NOMO-1 (cell line): Measurements from ENCODE around the gene CSRNP3.

ENCODE experiments used
- DNase-seq, 2 experiments: peaks; one replicate each; lab custom pipeline; 2025; ENCODE audit not compliant: unreplicated experiment in 2 of 2; lab: John Stamatoyannopoulos, UW

CSRNP3 gene

DNA sequence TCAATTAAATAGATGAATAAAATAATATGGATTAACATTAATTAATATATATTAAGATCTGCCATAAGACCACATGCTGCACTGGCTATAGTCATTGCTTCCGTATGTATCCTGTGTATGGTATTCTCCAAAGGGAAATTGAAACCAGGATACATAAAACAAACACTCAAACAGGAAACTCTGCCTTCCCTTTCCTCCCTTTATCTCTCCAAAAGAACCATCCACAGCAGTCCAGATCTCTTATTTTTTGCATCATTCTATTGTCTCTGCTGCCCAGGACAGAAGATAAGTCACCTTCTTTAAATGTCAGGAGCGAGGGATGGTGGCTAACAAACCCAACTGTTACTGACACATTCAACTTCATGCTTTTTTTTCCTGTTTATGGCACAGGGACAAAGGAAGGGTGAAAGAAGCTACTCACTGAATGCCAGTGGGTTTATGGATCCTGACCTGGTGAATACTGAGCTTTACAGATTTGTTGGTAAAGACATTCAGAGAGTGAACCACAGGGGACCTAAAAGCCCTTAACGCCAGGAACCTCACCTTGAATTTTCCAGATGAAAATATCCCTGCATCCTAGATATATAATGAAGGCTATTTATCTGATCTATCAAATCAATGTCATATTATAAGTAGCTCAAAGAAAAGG lies 67.5 kb downstream of the CSRNP3 start:
- no peak for DNase-seq

DNA sequence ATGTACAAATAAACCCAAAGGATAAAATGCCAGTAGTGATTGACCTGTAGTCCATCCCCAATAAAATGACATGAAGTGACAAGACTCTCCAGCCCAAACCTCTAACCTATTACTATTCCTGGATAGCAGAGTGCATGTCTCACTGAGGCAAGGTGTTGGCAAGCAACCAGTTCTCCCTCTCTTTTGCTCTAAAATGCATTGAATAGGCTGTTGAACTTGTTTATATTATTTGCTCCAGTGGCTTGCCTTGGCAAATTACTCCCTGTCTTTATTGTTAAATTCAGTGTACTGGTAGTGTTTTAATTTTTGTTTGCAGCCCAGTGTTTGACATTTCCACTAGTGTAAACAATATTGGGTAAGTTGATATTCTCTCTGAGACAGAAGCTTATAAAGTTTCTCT lies 70.5 kb downstream of the CSRNP3 start:
- DNase-seq, result no peak

DNA sequence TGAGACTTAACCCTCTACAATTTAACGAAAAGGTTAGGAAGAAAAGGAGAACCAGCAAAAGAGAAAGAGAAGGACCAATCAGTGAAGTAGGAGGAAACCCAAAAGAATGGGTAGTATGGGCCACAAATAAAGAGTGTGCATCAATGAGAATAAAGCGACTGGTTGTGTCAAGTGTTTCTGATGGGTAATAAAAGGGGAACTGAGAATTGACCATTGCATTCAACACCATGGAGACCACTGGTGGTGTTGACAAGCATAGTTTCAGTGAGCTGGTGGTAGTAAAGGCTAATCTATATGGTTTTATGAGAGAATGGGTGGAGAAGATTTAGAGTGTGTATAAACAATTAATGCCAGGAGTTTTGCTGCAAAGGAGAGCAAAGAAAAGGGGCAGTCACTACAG lies 75.4 kb downstream of the CSRNP3 start:
- no peak for DNase-seq

DNA sequence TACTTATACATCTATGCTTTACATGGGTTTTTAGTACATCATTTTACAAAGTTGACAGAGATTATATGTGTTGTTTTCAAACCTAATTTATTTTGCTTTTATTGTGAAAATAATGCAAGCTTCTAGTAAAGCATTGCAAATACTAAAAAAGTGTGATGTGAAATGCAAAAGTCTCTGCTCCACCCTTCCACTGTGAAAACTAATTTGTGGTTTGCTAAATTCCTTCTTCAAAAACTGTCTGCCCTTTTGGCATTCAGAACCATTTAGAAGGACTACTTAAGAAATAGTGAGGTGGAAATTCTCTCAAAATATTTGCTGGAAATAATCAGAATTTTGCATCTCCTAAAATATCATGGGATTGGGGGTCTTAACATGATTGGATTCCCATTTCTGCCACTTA lies 78.4 kb downstream of the CSRNP3 start:
- DNase-seq, result no peak

DNA sequence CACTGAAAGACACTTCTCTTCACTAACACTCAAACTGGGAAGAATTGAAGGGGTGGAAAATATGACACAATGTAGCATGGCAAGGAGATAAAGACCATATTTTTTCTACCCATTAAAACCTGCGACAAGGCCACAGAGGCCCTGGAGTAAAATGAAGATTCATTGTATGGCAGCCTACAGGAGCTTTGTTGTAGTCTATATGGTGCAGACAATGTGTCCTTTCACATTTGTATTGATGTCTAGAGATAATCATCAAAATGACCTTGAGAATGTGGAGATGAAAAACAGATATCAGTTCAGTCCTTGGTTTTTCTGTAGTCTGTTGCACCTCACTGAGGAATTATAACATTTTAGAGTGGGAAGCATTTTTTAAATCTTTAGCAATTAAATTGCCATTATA lies 80.1 kb downstream of the CSRNP3 start:
- DNase-seq, result no peak

DNA sequence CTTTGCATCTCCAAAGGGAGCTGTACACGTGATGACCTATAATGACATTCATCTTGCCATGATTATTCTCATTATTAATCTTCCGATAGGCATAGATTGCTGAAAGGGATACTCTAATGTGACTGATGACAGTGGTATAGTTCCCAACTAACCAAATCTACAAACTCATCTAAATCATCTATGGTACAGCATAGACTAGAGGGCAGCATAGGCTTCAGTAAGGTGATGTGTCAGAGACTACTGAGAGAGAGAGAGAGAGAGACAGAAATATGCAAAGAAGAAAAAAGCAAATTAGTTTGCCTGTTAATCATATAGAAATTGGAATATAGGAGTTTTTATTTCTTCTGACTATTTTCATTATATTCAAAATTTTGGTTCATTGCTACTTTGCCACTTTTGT lies 89.3 kb downstream of the CSRNP3 start:
- DNase-seq, result no peak

DNA sequence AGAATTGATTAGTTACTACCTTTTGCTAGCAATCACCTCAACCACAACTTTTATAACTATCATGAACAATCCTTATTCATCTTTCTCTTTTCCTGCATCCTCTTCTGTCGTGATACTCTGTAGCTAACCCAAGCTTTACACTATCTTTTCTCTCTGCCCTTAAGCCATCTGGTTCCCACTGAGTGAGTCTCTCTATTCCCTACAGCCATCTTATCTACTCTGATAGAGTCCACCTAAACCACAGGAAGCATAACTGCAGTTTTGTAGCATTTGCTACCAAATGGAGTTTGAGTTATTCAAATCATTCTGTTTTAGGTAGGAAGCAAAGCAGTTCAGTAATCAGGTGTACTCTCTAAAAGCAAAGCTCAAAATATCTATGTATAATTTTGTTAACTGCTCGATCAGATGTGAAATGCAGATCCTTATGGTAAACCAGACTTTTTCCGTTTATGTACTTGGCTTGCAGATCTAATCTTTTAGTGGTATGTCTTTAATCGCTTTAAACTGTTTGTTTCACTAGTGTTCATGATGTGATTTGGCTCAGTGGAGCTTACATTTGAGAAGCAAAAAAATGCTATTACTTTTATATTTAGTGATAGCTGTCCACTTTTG lies 91.0 kb downstream of the CSRNP3 start:
- DNase-seq, result no peak

DNA sequence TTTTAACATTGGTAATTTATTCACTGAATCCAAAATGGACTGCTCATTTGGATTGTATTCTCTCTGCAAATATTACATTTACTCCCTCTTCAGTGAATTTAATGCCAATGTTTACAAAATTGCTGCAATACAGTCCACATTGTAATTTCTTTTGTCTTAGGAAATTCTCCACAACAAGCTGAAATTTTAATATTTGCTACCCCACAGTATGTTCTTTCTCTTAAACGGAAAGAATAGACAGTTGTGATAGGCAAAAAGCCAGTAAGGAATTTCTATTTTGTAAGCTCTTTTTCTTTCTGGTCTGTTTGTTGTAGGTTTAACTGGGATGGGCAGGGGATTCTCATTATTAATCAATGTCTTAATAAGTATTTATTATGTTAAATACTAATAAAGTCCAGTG lies 92.0 kb downstream of the CSRNP3 start:
- no peak for DNase-seq

DNA sequence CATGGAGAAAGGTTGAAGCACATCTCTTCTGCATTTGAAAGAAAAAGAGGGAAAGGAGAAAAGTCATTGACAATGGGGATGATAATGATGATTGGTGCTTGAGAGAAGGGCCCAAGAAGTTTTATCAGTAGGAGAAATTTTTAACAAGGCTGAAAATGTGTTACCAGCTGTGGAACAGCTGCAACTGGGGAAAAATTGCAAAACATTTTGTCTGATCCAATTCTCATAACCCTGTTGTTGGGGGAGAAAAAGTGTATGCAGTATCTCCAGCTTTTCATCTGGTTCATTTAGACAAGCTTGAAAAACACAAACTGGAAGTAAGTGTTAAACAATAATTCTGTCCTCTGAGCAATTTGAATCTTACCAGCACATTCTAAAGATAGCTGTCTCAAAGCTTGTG lies 92.7 kb downstream of the CSRNP3 start:
- no peak for DNase-seq

DNA sequence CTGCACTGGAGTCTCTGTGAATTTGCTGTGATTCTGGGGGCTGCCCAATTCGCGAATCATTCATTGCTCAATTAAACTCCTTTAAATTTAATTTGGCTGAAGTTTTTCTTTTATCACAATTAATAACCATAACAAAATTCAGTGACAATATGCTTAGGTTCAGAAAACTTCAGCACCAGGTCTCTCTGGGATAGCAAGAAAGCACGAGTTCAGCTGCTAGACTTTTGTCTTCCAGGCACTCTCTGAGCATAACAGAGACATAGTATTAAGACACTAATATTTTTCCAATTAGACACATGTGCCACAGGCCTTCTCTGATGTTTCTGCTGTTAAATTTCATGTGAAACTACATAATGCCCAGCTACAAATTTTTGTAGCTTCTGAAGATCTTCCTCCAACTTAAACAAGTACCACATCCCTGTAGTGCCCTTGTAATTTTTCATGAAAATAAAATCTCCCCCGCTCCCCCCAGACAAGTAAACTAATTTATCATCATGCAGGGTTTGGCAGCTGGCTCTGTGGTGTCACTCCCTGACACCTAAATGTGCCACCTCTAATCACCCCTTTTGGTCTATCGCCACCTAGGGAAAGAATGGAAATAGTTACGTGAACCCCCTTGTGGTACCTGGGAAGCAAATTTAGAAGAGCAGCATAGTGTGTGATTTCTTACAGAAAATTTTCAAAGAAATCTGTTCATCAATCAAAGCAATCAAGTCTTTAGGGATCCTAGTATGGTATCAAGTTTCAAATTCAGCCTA lies 94.1 kb downstream of the CSRNP3 start:
- DNase-seq, result no peak

DNA sequence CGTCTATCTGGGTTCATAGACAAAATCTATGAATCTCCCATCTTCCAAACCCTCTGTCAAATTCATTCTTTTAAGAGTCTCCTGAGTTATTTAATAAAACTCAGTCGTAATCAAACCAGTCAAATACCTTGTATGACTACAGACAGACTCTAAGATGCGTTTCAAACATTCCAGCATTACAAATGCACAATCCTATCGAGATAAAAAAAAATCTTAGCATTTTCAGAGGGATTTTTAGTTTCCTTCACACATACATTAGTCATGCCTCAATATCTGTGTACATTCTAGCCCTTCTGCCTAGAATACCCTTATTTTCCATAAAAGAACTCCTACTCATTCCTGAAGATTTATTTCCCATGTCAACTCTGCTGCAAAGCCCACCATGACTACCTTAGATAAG lies 96.5 kb downstream of the CSRNP3 start:
- DNase-seq, result no peak

DNA sequence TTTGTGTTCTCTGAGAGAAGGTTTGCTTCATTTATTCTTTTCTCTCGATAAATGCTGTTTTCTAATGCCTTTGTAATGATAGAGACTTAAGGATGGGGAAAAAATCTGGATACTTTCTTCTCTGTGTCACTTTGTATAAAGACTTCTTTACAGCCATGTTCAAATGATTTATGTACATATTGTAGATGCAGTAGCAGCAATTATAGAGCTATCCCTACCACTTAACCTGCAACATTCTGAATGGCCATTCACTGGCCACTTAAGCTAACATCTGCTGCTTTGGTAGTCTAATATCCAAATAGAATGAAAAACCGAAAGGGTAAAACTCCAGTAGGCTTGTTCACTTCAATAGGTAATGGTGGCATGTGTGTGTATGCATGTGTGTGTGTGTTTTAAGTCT lies 97.8 kb downstream of the CSRNP3 start:
- DNase-seq, result no peak

DNA sequence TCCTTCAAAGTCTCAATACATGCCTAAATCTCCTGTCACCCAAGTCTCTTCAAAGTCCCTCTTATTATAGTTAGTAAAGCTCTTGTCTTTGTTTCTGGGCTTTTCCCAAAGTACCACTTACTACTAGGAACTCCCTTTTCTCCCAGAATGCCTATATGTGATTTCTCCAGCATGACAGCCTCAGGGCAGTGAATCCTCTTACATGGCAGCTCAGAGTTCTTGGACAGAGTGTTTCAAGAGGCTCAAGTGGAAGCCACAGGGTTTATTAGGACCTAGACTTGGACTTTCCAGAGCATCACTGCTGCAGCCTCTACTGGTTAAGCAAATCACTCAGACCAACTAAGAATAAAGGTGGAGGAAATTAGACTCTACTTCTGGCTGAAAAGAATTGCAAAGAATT lies 98.9 kb downstream of the CSRNP3 start:
- no peak for DNase-seq

DNA sequence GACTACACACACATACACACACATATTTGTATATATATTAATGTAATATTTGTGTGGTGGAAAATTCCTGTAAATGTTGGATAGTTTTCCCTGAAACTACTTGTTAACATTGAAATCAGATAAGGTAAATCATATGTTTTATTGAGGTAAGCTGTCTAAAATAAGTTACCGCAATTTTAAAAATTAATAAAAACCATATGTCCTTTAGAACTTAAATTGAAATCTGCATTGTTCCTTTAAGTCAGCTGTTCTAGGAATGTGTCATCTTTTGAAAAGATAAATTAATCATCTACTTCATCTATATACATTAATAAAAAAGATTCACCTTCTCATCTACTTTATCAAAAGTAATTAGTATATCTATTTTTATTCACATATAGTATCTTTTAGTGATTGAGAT lies 102.0 kb downstream of the CSRNP3 start:
- DNase-seq, result no peak

DNA sequence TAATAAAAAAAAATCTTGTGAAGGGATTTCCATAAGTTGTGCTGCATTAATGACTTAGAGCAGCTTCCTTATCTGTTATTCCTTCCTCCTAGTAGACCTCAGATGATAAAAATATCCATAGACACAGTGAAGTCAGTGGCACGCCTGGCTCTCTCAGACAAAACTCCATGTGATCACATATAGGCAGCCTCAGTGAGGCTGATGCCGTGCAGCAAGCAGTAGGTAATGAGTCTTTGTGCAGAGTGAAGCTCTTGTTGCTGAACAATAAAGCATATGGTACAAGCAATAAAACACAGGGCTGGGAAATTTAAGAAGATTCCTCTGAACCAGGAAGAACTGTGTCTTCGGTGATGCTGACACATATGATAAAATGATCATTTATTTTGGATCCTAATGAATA lies 102.7 kb downstream of the CSRNP3 start:
- DNase-seq, result no peak

DNA sequence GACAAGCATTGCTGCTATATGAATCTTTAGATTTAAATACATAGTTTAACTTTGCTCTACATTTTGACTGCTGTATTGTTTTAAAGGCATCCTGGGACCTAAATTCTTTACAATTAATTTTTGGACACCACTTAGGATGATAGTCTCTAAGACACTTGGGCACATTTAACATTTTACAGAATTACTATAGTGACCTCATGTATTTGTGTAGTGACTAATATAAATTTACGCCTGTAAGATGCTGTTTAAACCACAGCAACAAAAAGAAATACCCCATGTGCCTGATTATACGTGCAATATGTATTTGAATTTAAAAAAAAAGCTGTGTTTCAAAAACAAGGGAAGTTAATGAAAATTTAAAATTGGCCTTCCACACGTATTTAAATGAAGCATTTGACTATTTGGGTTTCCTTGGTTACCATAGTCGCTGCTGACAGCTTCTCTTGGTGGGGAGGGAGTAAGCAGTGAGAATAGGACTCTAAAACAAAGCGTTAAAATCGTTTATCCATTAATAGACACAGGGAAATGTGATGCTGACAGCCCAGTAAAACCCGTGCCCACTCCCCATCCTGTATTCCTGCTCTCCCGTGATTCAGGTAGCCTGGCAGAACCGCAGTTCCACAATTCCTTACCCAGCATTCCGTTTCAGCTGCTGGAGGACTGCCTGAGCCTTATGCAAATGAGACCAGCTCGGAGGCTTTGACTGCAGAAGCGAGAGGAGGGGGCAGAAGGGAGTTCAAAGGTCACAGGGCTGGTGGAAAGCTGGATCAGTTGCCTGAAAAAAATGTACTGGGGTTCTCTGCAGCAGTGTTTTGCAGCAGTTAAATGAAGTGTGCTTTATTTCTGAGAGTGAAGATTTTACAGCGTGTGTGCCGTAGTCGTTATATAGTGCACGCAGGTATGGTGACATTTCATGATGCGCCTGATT lies 104.3 kb downstream of the CSRNP3 start:
- no peak for DNase-seq

DNA sequence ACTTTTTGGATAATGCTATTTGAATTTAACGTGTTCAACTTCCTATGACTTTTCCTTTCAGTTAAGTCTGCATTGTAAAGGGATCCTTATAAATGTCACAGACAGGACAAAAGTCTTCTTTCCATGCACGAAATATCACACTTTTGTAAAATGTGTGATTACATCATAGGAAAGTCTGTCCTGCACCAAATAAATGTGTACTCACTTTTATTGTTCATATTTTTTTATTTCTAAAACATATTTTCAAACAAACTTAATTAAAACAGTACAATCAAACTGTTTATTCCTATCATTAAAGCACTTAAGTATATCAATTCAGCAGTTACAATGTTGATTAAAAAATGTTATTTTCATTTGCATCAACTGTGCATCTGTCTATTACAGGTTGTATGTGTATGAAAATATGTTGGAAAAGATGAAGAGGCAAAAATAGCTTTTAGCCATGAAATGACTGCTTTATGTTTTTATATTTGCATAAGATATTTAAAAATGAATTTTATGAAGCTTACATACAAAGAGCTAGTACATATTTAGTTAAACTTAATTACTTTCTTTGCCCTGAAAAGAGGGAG lies 105.6 kb downstream of the CSRNP3 start:
- no peak for DNase-seq

DNA sequence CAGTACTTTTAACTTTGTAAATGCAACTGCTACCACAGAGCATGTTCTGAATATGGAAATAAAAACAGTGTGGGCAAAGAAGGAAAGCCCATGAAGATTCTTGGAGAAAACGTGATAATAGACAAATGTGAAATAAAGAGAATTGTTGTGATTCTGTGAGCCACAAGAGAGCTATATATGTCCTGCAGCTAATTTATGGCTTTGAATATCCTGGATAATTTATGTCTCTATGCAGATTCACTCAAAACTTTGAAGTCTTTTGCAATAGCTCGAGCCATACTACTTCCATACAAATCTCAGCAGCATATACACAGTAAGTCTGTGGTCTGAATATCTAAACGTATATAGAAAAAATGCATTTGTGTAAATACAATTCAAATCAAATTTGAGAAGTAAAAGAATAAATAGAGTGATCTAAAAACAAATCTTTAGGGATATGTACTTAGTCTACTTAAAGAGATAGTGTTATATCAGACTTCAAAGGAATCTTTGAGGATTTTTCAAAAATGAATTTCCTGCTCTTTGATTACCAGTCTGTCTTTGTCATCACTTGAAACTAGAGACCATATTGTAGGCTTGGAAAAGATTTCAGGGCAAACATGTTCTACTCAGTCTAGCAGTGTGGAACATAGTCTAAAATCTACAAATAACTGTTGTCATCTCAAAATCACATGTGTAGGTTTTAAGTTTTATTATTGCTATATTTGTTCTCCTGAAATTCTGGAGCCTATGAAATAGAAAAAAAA lies 107.1 kb downstream of the CSRNP3 start:
- no peak for DNase-seq

DNA sequence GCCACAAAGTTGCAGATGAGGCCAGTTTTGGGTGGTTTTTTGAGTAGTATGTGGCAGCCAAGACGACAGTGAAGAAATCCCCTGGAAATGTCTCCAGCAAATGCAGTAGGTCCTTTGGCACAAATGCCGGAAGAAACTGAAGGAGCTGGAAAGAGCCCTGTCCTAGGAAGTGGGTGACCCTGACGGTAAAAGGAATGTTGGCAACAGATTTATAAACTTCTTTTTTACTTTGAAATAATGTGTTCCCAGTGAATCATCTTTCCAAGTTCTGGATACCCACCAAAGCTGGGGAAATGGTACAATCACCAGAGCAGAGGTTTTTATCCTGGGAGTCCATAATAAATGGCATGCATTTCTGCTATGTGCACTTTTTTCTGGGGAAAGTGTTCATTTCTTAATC lies 112.9 kb downstream of the CSRNP3 start:
- DNase-seq, result no peak

DNA sequence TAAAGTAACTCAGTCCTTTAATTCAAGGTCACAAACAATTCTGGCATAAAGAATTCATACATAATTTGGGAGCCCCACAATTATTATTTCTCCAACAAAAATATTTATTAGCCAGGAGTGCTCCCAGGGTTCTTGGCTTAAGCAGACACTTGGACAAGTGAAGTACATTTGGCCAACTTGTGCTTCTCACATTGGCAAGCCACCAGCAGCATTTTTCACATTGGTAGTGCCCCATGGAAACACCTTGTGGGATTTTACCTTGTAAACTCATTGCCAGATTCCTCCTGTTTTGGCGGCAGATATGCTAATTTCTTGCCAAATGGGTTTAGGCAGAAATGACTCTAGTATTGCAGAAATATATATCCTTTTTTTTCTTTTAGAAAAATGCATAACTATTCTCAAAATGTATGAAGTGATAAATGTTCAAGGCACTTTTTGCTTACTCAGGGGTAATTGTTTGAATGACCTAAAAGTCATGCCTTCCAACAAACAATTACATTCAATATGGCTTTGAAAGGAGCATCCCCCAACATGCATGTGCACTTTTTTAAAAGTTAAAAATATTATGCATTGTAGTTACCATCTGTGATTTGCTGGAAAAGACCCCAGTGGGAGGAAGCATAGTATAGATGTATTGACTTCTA lies 113.5 kb downstream of the CSRNP3 start:
- no peak for DNase-seq
